GM23338 (cell line): ENCODE data around the gene RPL28. TPM values are rescaled to one million over a fixed set of nuclear protein-coding genes. Genes with fewer than 3 reads are reported as not detected.
A peak's percentile ranks its signal among the peaks of the same experiment; 100 is the strongest.

Source experiments
- ATAC-seq: fragments of 200-7000 bp; cut with Tn5 transposase; 3 replicates; pipeline ENCODE4 v1.9.1; 2020
- DNase-seq: peaks from one replicate; pipeline ENCODE4 v3.0.0-alpha.2; 2015; ENCODE audit warnings: low spot score
- H2AFZ ChIP-seq: fragments of 200-600 bp; sonication (generic); 2 replicates; pipeline ENCODE4 v1.8.0; 2016; ENCODE audit warnings: antibody characterized with exemption, mild to moderate bottlenecking, moderate library complexity
- H3F3A ChIP-seq: fragments of 200-600 bp; sonication (generic); replicated peaks from 2 replicates; pipeline ENCODE4 v1.8.0; 2017; ENCODE audit warnings: antibody characterized with exemption, mixed run types, low read depth
- H3K27ac ChIP-seq: fragments of 200-600 bp; sonication (generic); 2 replicates; pipeline ENCODE4 v1.6.1; 2016; ENCODE audit warnings: low read depth
- H3K27me3 ChIP-seq: fragments of 200-600 bp; sonication (generic); 2 replicates; pipeline ENCODE4 v1.8.0; 2016; ENCODE audit warnings: mild to moderate bottlenecking, mixed run types, moderate library complexity; ENCODE audit not compliant: insufficient read depth
- H3K36me3 ChIP-seq: fragments of 200-600 bp; sonication (generic); 2 replicates; pipeline ENCODE4 v1.8.0; 2016; ENCODE audit warnings: mild to moderate bottlenecking; ENCODE audit not compliant: insufficient read depth
- H3K4me1 ChIP-seq: fragments of 200-600 bp; sonication (generic); 2 replicates; pipeline ENCODE4 v1.8.0; 2016; ENCODE audit warnings: mild to moderate bottlenecking, moderate library complexity; ENCODE audit not compliant: insufficient read depth
- H3K4me2 ChIP-seq: fragments of 200-600 bp; sonication (generic); 2 replicates; pipeline ENCODE4 v1.7.1; 2017; ENCODE audit warnings: mixed run types
- H3K4me3 ChIP-seq: fragments of 200-600 bp; sonication (generic); 2 replicates; pipeline ENCODE4 v1.6.1; 2016; ENCODE audit warnings: mixed run types
- H3K79me2 ChIP-seq: fragments of 200-600 bp; sonication (generic); replicated peaks from 2 replicates; pipeline ENCODE4 v1.8.0; 2017; ENCODE audit warnings: mild to moderate bottlenecking; ENCODE audit not compliant: insufficient read depth
- H3K9me2 ChIP-seq: fragments of 200-600 bp; sonication (generic); 2 replicates; pipeline ENCODE4 v1.8.0; 2017; ENCODE audit not compliant: insufficient read depth
- H4K20me1 ChIP-seq: fragments of 200-600 bp; sonication (generic); replicated peaks from 2 replicates; pipeline ENCODE4 v1.8.0; 2017; ENCODE audit warnings: mild to moderate bottlenecking; ENCODE audit not compliant: insufficient read depth
- H3K27ac Mint-ChIP-seq: 2 replicates; pipeline ENCODE4 v1.8.0; 2020; ENCODE audit warnings: inconsistent platforms, mild to moderate bottlenecking, moderate library complexity, mixed read lengths
- H3K27me3 Mint-ChIP-seq: 3 replicates; pipeline ENCODE4 v1.8.0; 2022; ENCODE audit warnings: low read depth, mild to moderate bottlenecking, moderate library complexity, mixed read lengths, inconsistent platforms; ENCODE audit not compliant: insufficient read depth, poor library complexity
- H3K36me3 Mint-ChIP-seq: 3 replicates; pipeline ENCODE4 v1.8.0; 2021; ENCODE audit warnings: low read depth, mild to moderate bottlenecking, inconsistent platforms, moderate library complexity, mixed read lengths
- H3K4me1 Mint-ChIP-seq: 3 replicates; pipeline ENCODE4 v1.8.0; 2020; ENCODE audit warnings: mild to moderate bottlenecking, inconsistent platforms, mixed read lengths
- H3K4me3 Mint-ChIP-seq: 3 replicates; pipeline ENCODE4 v1.8.0; 2021; ENCODE audit warnings: moderate library complexity, mild to moderate bottlenecking, inconsistent platforms, mixed read lengths
- H3K9me3 Mint-ChIP-seq: 3 replicates; pipeline ENCODE4 v1.8.0; 2020; ENCODE audit warnings: moderate library complexity, mild to moderate bottlenecking, inconsistent platforms, mixed read lengths
- CREB1 ChIP-seq: fragments of 250-450 bp; sonication (Bioruptor Pico); IDR thresholded peaks from 2 replicates; pipeline ENCODE4 v1.5.0; 2020; ENCODE audit warnings: low read depth, mild to moderate bottlenecking, moderate library complexity
- EZH2 ChIP-seq: fragments of 200-600 bp; sonication (generic); IDR thresholded peaks from one replicate; pipeline ENCODE4 v1.8.0; 2017; ENCODE audit warnings: antibody characterized with exemption, mild to moderate bottlenecking, low read depth; ENCODE audit not compliant: unreplicated experiment
- EZH2phosphoT487 ChIP-seq: fragments of 200-600 bp; sonication (generic); IDR thresholded peaks from one replicate; pipeline ENCODE4 v1.8.1; 2018; ENCODE audit warnings: antibody characterized with exemption; ENCODE audit not compliant: unreplicated experiment
- JUNB ChIP-seq: IDR thresholded peaks from one replicate; pipeline ENCODE4 v1.6.1; 2016; ENCODE audit warnings: antibody characterized with exemption; ENCODE audit not compliant: unreplicated experiment
- NANOG ChIP-seq: IDR thresholded peaks from 2 replicates; pipeline ENCODE4 v1.6.1; 2016; ENCODE audit warnings: antibody characterized with exemption, borderline replicate concordance
- POLR2AphosphoS5 ChIP-seq: IDR thresholded peaks from 2 replicates; pipeline ENCODE4 v1.6.1; 2016; ENCODE audit warnings: antibody characterized with exemption, low read depth
- STAT1 ChIP-seq: IDR thresholded peaks from one replicate; pipeline ENCODE4 v1.6.1; 2016; ENCODE audit warnings: antibody characterized with exemption; ENCODE audit not compliant: unreplicated experiment
- ZNF114 ChIP-seq: fragments of 250-450 bp; sonication (Bioruptor Pico); IDR thresholded peaks from 2 replicates; pipeline ENCODE4 v1.5.0; 2020; ENCODE audit warnings: mild to moderate bottlenecking, moderate library complexity
- ZNF331 ChIP-seq: fragments of 250-450 bp; sonication (Bioruptor Pico); IDR thresholded peaks from 2 replicates; pipeline ENCODE4 v1.5.0; 2020; ENCODE audit warnings: low read depth, mild to moderate bottlenecking, moderate library complexity
- polyA plus RNA-seq: library from polyadenylated mRNA; unstranded; fragments of >200 nt; fragmentation: Nextera tagmentation; extraction: Ambion mirVana; gene quantifications from 2 replicates; pipeline ENCODE4 v1.2.1, GENCODE V29; 2016
- total RNA-seq: library from RNA; depleted of rRNA; stranded (reverse); fragments of >200 nt; shearing (Covaris generic); gene quantifications from 2 replicates; pipeline ENCODE4 v1.2.3, GENCODE V29; 2014
- TF ChIP-seq, protein P1 (sequence below), 2 experiments: fragments of 200-600 bp in 1 of 2; sonication (generic) in 1 of 2; conservative IDR thresholded peaks; 2 replicates each; pipeline versions ENCODE4 v1.5.1 to v1.6.1; 2016 to 2017; ENCODE audit warnings: antibody characterized with exemption in 2 of 2, low read depth in 2 of 2, mild to moderate bottlenecking in 2 of 2, moderate library complexity in 1 of 2
- TF ChIP-seq, protein P2 (sequence below): IDR thresholded peaks from one replicate; pipeline ENCODE4 v1.6.1; 2018; ENCODE audit warnings: antibody characterized with exemption; ENCODE audit not compliant: unreplicated experiment
- TF ChIP-seq, protein P3 (sequence below): fragments of 250-450 bp; sonication (Bioruptor Pico); IDR thresholded peaks from 2 replicates; pipeline ENCODE4 v1.5.0; 2020; ENCODE audit warnings: mild to moderate bottlenecking, moderate library complexity
- TF ChIP-seq, protein P4 (sequence below): IDR thresholded peaks from 2 replicates; pipeline ENCODE4 v1.6.1; 2016; ENCODE audit warnings: antibody characterized with exemption

RPL28 gene
- total and polyA plus RNA-seq, 2 experiments from 2014 or later: 737 to 1,528 TPM

DNA sequence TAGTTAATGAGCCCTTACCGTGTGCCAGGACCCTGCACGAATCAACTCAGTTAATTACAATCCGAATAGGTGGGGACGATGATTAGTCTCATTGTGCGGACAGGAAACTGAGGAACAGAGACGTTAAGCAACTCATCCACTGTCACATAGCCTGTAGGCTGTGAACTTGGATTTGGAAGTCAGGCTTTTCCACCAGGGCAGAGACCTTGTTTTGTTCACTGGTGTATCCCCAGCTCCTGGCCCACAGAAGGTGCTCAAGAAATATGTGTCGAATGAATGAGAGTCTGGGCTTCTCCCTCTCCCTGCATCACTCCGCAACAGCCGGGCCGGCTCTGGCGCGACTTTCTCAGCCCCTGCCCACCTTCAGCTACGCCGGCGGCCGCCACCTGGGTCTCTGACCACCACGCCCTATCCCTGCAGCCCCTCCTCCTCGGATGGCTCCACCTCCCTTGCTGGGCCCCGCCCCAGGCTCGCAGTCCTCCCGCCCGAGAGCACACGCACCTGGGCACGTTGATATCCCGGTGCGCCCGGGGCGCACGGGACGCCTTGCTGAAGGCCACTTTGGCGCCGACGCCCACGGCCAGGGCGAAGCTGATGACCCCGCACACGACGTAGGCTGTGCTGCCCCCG, 56.1 kb downstream of the RPL28 start:
- Histone ChIP-seq H3K9me2 (no peaks in the 10 kb centered on the region), H2AFZ (peak overlapping the region; percentile 84), H3F3A (peaks cover 9% of the 10 kb centered on the region), H3K4me1 (peaks cover 12% of the 10 kb centered on the region; the same call in 1 of the 2 replicates), H3K27me3 (peaks cover 85% of the 10 kb centered on the region), H3K4me2 (peak overlapping the region; percentile 87), H3K4me3 (peak overlapping the region; percentile 67), H3K36me3 (no peaks in the 10 kb centered on the region), H3K27ac (no peak overlapping the region), H4K20me1 (no peaks in the 10 kb centered on the region), H3K79me2 (no peaks in the 10 kb centered on the region)
- peak overlapping the region; percentile 73 for H3K4me3 Mint-ChIP-seq
- no peak overlapping the region for H3K27ac Mint-ChIP-seq
- DNase-seq: peak; percentile 87
- peak; percentile 67 for ATAC-seq
- peaks cover 82% of the 10 kb centered on the region for H3K27me3 Mint-ChIP-seq
- TF ChIP-seq EZH2phosphoT487: no peak
- TF ChIP-seq POLR2AphosphoS5: 0 out of 2 replicates have a peak, but pooled peaks have one; percentile 21
- TF ChIP-seq CREB1 (CRISPR knock-in tag): no peak
- no peak for TF ChIP-seq ZNF114 (CRISPR knock-in tag)
- TF ChIP-seq, protein P1, sequence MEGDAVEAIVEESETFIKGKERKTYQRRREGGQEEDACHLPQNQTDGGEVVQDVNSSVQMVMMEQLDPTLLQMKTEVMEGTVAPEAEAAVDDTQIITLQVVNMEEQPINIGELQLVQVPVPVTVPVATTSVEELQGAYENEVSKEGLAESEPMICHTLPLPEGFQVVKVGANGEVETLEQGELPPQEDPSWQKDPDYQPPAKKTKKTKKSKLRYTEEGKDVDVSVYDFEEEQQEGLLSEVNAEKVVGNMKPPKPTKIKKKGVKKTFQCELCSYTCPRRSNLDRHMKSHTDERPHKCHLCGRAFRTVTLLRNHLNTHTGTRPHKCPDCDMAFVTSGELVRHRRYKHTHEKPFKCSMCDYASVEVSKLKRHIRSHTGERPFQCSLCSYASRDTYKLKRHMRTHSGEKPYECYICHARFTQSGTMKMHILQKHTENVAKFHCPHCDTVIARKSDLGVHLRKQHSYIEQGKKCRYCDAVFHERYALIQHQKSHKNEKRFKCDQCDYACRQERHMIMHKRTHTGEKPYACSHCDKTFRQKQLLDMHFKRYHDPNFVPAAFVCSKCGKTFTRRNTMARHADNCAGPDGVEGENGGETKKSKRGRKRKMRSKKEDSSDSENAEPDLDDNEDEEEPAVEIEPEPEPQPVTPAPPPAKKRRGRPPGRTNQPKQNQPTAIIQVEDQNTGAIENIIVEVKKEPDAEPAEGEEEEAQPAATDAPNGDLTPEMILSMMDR (conservative IDR thresholded peaks at IDR 0.05; ENCODE audit: low read depth in 2 of 2): no peak
- TF ChIP-seq, protein P2, sequence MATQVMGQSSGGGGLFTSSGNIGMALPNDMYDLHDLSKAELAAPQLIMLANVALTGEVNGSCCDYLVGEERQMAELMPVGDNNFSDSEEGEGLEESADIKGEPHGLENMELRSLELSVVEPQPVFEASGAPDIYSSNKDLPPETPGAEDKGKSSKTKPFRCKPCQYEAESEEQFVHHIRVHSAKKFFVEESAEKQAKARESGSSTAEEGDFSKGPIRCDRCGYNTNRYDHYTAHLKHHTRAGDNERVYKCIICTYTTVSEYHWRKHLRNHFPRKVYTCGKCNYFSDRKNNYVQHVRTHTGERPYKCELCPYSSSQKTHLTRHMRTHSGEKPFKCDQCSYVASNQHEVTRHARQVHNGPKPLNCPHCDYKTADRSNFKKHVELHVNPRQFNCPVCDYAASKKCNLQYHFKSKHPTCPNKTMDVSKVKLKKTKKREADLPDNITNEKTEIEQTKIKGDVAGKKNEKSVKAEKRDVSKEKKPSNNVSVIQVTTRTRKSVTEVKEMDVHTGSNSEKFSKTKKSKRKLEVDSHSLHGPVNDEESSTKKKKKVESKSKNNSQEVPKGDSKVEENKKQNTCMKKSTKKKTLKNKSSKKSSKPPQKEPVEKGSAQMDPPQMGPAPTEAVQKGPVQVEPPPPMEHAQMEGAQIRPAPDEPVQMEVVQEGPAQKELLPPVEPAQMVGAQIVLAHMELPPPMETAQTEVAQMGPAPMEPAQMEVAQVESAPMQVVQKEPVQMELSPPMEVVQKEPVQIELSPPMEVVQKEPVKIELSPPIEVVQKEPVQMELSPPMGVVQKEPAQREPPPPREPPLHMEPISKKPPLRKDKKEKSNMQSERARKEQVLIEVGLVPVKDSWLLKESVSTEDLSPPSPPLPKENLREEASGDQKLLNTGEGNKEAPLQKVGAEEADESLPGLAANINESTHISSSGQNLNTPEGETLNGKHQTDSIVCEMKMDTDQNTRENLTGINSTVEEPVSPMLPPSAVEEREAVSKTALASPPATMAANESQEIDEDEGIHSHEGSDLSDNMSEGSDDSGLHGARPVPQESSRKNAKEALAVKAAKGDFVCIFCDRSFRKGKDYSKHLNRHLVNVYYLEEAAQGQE: no peak
- TF ChIP-seq EZH2: peak; percentile 76
- no peak for TF ChIP-seq JUNB
- TF ChIP-seq, protein P3, sequence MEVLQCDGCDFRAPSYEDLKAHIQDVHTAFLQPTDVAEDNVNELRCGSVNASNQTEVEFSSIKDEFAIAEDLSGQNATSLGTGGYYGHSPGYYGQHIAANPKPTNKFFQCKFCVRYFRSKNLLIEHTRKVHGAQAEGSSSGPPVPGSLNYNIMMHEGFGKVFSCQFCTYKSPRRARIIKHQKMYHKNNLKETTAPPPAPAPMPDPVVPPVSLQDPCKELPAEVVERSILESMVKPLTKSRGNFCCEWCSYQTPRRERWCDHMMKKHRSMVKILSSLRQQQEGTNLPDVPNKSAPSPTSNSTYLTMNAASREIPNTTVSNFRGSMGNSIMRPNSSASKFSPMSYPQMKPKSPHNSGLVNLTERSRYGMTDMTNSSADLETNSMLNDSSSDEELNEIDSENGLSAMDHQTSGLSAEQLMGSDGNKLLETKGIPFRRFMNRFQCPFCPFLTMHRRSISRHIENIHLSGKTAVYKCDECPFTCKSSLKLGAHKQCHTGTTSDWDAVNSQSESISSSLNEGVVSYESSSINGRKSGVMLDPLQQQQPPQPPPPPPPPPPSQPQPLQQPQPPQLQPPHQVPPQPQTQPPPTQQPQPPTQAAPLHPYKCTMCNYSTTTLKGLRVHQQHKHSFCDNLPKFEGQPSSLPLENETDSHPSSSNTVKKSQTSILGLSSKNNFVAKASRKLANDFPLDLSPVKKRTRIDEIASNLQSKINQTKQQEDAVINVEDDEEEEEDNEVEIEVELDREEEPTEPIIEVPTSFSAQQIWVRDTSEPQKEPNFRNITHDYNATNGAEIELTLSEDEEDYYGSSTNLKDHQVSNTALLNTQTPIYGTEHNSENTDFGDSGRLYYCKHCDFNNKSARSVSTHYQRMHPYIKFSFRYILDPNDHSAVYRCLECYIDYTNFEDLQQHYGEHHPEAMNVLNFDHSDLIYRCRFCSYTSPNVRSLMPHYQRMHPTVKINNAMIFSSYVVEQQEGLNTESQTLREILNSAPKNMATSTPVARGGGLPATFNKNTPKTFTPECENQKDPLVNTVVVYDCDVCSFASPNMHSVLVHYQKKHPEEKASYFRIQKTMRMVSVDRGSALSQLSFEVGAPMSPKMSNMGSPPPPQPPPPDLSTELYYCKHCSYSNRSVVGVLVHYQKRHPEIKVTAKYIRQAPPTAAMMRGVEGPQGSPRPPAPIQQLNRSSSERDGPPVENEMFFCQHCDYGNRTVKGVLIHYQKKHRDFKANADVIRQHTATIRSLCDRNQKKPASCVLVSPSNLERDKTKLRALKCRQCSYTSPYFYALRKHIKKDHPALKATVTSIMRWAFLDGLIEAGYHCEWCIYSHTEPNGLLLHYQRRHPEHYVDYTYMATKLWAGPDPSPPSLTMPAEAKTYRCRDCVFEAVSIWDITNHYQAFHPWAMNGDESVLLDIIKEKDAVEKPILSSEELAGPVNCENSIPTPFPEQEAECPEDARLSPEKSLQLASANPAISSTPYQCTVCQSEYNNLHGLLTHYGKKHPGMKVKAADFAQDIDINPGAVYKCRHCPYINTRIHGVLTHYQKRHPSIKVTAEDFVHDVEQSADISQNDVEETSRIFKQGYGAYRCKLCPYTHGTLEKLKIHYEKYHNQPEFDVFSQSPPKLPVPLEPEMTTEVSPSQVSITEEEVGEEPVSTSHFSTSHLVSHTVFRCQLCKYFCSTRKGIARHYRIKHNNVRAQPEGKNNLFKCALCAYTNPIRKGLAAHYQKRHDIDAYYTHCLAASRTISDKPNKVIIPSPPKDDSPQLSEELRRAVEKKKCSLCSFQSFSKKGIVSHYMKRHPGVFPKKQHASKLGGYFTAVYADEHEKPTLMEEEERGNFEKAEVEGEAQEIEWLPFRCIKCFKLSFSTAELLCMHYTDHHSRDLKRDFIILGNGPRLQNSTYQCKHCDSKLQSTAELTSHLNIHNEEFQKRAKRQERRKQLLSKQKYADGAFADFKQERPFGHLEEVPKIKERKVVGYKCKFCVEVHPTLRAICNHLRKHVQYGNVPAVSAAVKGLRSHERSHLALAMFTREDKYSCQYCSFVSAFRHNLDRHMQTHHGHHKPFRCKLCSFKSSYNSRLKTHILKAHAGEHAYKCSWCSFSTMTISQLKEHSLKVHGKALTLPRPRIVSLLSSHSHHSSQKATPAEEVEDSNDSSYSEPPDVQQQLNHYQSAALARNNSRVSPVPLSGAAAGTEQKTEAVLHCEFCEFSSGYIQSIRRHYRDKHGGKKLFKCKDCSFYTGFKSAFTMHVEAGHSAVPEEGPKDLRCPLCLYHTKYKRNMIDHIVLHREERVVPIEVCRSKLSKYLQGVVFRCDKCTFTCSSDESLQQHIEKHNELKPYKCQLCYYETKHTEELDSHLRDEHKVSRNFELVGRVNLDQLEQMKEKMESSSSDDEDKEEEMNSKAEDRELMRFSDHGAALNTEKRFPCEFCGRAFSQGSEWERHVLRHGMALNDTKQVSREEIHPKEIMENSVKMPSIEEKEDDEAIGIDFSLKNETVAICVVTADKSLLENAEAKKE (CRISPR knock-in tag): no peak
- no peak for TF ChIP-seq ZNF331
- no peak for TF ChIP-seq STAT1
- TF ChIP-seq, protein P4, sequence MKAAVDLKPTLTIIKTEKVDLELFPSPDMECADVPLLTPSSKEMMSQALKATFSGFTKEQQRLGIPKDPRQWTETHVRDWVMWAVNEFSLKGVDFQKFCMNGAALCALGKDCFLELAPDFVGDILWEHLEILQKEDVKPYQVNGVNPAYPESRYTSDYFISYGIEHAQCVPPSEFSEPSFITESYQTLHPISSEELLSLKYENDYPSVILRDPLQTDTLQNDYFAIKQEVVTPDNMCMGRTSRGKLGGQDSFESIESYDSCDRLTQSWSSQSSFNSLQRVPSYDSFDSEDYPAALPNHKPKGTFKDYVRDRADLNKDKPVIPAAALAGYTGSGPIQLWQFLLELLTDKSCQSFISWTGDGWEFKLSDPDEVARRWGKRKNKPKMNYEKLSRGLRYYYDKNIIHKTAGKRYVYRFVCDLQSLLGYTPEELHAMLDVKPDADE: no peak
- TF ChIP-seq NANOG: no peak
- H3K36me3 Mint-ChIP-seq: no peaks in the 10 kb centered on the region; the same call in 2 of the 3 replicates
- peaks cover 25% of the 10 kb centered on the region for H3K4me1 Mint-ChIP-seq
- H3K9me3 Mint-ChIP-seq: no peaks in the 10 kb centered on the region; the same call in none of the 3 replicates
